Measurements from ENCODE around the gene OAF. TPM values are rescaled to one million over a fixed set of nuclear protein-coding genes. Genes with fewer than 3 reads are reported as not detected.

The OAF gene
- total RNA-seq, 1 donor from 2014 or later = 216 TPM

DNA sequence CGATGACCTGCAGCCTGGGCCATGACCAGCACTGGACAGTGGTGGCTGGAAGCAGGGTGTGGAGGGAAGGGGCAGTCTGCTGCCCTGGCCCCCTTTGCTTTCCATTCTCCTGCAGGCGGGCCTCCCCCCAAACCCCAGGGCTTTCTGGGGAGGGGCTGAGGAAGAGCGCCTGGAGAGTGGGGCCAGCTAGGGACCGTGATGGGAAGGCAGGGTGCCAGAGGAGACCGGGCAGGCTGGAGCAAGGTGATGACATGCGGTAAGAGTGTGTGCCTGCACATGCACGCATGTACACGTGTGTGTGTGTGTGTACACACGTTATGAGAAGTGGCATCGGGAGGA, 7.8 kb downstream of the OAF start:
- Histone ChIP-seq H3K27ac (peak overlapping the region in 1 of 2 donors; percentile 27), H3K4me3 (no peak overlapping the region), H3K36me3 (no peaks in the 10 kb centered on the region), H3K27me3 (no peaks in the 10 kb centered on the region), H3K4me1 (peaks cover 0 to 10% of the 10 kb centered on the region in 2 donors), H3K9me3 (no peaks in the 10 kb centered on the region)
- TF ChIP-seq, protein P1, sequence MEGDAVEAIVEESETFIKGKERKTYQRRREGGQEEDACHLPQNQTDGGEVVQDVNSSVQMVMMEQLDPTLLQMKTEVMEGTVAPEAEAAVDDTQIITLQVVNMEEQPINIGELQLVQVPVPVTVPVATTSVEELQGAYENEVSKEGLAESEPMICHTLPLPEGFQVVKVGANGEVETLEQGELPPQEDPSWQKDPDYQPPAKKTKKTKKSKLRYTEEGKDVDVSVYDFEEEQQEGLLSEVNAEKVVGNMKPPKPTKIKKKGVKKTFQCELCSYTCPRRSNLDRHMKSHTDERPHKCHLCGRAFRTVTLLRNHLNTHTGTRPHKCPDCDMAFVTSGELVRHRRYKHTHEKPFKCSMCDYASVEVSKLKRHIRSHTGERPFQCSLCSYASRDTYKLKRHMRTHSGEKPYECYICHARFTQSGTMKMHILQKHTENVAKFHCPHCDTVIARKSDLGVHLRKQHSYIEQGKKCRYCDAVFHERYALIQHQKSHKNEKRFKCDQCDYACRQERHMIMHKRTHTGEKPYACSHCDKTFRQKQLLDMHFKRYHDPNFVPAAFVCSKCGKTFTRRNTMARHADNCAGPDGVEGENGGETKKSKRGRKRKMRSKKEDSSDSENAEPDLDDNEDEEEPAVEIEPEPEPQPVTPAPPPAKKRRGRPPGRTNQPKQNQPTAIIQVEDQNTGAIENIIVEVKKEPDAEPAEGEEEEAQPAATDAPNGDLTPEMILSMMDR (IDR thresholded peaks at IDR 0.05) = no peak
- intact Hi-C loops (cut with DNase I) = no loop called here
- DNase-seq (ENCODE audit: low spot score in 2 of 2) = no peak

DNA sequence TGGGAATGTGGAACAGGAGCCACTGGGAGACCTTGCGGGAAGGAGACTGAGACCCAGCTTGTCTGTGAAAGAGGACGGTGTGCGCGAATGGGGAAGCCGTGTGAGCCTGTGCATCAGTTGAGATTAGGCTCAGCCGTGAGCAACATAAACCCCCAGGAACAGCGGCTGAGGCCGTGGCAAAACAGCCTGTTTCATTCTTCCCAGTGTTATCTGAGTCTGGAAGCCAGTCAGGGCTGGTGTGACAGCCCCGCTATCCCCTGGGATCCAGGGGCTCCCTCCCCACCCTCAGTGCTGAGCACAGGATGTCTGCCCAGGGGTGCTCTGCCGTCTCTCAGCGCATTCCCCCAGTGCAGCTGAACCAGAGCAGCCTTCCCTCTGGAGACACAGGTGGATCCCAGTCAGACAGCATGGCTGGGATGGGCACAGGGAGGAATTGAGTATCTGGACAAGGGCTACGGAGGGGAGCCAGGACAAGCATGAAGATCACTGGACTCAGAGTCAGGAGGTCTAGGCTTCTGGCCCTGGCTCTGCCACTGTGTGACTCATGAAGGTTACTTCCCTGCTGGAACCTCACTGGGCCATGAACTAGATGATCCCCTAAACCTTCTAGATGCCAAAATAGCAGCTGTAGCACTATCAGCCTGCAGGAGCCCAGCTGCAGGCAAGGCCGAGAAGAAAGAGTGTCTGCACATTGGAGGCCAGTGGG, 8.6 kb downstream of the OAF start:
- no peaks in the 10 kb centered on the region for H3K9me3 ChIP-seq
- no peak overlapping the region for H3K4me3 ChIP-seq
- no peak for DNase-seq (ENCODE audit: low spot score in 2 of 2)
- H3K27ac ChIP-seq = peak overlapping the region in 1 of 2 donors; percentile 13
- no peaks in the 10 kb centered on the region for H3K36me3 ChIP-seq
- H3K4me1 ChIP-seq = peaks cover 0 to 10% of the 10 kb centered on the region in 2 donors
- intact Hi-C loops (cut with DNase I) = no loop called here
- H3K27me3 ChIP-seq = no peaks in the 10 kb centered on the region
- TF ChIP-seq, protein P1 (IDR thresholded peaks at IDR 0.05) = no peak

DNA sequence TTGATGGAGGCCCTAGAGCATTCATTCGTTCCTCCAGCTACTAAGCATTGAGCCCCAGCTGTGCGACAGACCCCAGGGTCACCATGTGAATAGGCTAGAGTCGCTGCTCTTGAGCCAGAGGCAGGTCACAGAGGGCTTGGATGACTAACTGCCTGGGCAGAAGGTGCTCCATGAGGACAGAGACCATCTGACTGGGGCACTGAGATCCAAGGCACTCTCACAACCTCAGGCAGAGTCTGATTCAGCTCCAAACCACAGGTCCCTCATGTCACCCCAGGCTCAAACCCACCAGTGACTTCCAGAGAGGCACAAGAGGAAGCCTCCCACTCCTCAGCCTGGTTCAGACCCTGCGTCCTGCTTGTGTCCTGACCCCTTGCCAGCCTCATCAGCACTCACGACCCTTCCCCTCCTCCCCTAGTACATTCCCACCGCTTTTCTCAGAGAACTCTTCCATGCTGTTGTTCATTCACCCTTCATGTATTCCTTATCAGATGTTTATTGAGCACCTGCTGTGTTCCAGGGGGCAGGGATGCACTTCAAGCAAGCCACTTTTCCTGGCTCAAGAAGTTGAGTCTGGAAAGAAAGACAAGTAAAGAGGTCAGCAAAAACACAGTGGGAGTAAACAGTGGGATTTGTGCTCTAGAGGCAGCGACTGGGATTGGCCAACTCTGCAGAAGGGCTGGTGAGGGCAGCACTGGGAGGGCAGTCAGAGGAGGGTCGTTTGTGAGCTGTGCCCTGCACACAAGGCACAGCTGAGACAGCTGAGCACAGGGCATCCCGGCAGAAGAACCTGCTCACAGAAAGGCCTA, 9.3 kb downstream of the OAF start:
- no peak for DNase-seq (ENCODE audit: low spot score in 2 of 2)
- intact Hi-C loops (cut with DNase I) = no loop called here
- Histone ChIP-seq H3K9me3 (no peaks in the 10 kb centered on the region), H3K4me3 (no peak overlapping the region), H3K27me3 (no peaks in the 10 kb centered on the region), H3K36me3 (no peaks in the 10 kb centered on the region), H3K4me1 (peaks cover 0 to 10% of the 10 kb centered on the region in 2 donors), H3K27ac (no peak overlapping the region)
- TF ChIP-seq, protein P1 (IDR thresholded peaks at IDR 0.05) = no peak

DNA sequence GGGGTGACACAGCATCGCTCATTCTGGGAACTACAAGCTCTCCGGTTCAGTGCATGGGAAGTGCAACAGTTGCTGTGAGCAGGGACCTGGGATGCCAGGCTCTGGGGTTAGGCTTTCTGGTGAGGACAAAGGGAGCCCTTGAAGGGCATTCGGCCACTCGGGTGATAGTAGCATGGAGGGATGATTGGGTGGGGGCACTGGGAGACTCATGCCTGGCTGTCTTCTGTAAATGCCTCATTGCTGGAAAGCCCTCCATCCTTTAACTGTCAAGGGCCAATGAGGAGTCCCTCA, 9.9 kb downstream of the OAF start:
- no peak overlapping the region for H3K4me3 ChIP-seq
- H3K9me3 ChIP-seq = no peaks in the 10 kb centered on the region
- no peaks in the 10 kb centered on the region for H3K27me3 ChIP-seq
- DNase-seq (ENCODE audit: low spot score in 2 of 2) = no peak
- H3K4me1 ChIP-seq = peaks cover 0 to 10% of the 10 kb centered on the region in 2 donors
- TF ChIP-seq, protein P1 (IDR thresholded peaks at IDR 0.05) = no peak
- H3K36me3 ChIP-seq = no peaks in the 10 kb centered on the region
- intact Hi-C loops (cut with DNase I) = no loop called here
- no peak overlapping the region for H3K27ac ChIP-seq

DNA sequence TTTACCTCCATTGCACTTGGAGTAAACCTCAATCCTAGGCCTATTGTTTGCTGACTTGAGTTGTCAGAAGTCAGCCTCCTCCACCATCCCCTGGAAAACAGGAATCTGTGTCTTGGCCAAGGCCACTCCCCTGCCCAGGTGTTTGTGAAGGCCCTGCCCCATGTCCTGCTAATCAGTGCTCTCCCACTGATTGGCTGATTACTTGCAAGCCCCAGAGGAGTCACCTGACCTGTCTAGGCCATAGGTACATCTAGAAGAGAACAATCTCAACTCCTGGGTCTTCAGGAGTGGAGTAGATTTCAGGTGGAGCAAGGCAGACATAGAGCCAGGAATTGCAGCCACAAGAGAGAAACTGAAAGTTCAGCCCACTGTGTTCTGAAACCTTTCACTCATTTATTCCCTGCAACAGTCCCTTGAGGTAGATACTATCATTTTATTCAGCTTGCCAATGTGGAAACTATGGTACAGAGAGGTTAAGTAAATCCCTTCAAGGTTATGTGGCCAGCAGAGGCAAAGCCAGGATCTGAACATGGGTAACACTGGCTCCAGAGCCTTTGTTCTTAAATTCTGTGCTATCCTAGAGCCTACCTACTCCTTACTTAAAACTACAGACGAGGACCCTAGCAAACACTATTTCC, 10.4 kb downstream of the OAF start:
- no peak for DNase-seq (ENCODE audit: low spot score in 2 of 2)
- Histone ChIP-seq H3K27me3 (no peaks in the 10 kb centered on the region), H3K4me1 (peaks cover 0 to 10% of the 10 kb centered on the region in 2 donors), H3K9me3 (no peaks in the 10 kb centered on the region), H3K4me3 (no peak overlapping the region), H3K36me3 (no peaks in the 10 kb centered on the region), H3K27ac (no peak overlapping the region)
- intact Hi-C loops (cut with DNase I) = no loop called here
- TF ChIP-seq, protein P1 (IDR thresholded peaks at IDR 0.05) = no peak

All from ascending aorta (tissue), 2 donors.